ENCODE results near the gene ATP6V1G1.

GRCh38 chr9:114561771-114562170, 25.8 kb upstream of the ATP6V1G1 start:
- TF ChIP-seq CTCF (IDR thresholded peaks at IDR 0.05): no peak
- TF ChIP-seq POLR2A (IDR thresholded peaks at IDR 0.05): no peak

Data from breast epithelium (tissue), 3 donors.